GM18951 (cell line): ENCODE measurements around the gene CHRD.

Experiments
- POLR2A ChIP-seq: IDR thresholded peaks from 4 replicates; pipeline ENCODE4 v1.6.1; 2011; ENCODE audit warnings: mild to moderate bottlenecking; ENCODE audit not compliant: insufficient read length, insufficient read depth; ENCODE audit errors: extremely low read depth
- in situ Hi-C: fragments of 300-500 bp; cut with MboI; formaldehyde crosslinking; loops from one replicate; pipeline ENCODE4 v1.12.0; 2022; ENCODE audit warnings: low sequenced_read_pairs, mixed read lengths, inconsistent platforms; ENCODE audit not compliant: unreplicated experiment

CHRD gene

GRCh38 chr3:184384342-184384741 is 4.5 kb downstream of the CHRD start:
- no peak for TF ChIP-seq POLR2A
- in situ Hi-C loops = no loop called here

- TF ChIP-seq POLR2A = no peak
- in situ Hi-C loops = no loop called here
Observed at GRCh38 chr3:184384856-184385422, 5.1 kb downstream of the CHRD start.

GRCh38 chr3:184386047-184386806 is 6.4 kb downstream of the CHRD start:
- in situ Hi-C loops = no loop called here
- TF ChIP-seq POLR2A = no peak

- in situ Hi-C loops = no loop called here
- TF ChIP-seq POLR2A = no peak
Observed at GRCh38 chr3:184387174-184387714, 7.4 kb downstream of the CHRD start.

GRCh38 chr3:184388164-184388935 is 8.5 kb downstream of the CHRD start:
- in situ Hi-C loops = no loop called here
- TF ChIP-seq POLR2A = no peak

GRCh38 chr3:184388936-184389230 is 9.0 kb downstream of the CHRD start:
- in situ Hi-C loops = no loop called here

GRCh38 chr3:184389384-184389783 is 9.5 kb downstream of the CHRD start:
- in situ Hi-C loops = no loop called here
- TF ChIP-seq POLR2A = no peak

More at GRCh38 chr3:184388936-184389230, 9.0 kb downstream of the CHRD start:
- no peak for TF ChIP-seq POLR2A

- no peak for TF ChIP-seq POLR2A
- in situ Hi-C loops = no loop called here
Observed at GRCh38 chr3:184389935-184390528, 10.2 kb downstream of the CHRD start.

GRCh38 chr3:184391266-184391665 is 11.4 kb downstream of the CHRD start:
- in situ Hi-C loops = no loop called here
- no peak for TF ChIP-seq POLR2A

- in situ Hi-C loops = no loop called here
Observed at GRCh38 chr3:184395320-184395660, 15.4 kb downstream of the CHRD start.

GRCh38 chr3:184399410-184399809 is 19.6 kb downstream of the CHRD start:
- in situ Hi-C loops = no loop called here

More at GRCh38 chr3:184395320-184395660, 15.4 kb downstream of the CHRD start:
- no peak for TF ChIP-seq POLR2A

GRCh38 chr3:184405075-184406030 is 25.5 kb downstream of the CHRD start:
- no peak for TF ChIP-seq POLR2A

More at GRCh38 chr3:184399410-184399809, 19.6 kb downstream of the CHRD start:
- no peak for TF ChIP-seq POLR2A

More at GRCh38 chr3:184405075-184406030, 25.5 kb downstream of the CHRD start:
- in situ Hi-C loops = no loop called here
